ENCODE results near the gene HAO1. TPM values are rescaled to one million over a fixed set of nuclear protein-coding genes. Genes with fewer than 3 reads are reported as not detected.

HAO1 gene
- total and polyA plus RNA-seq, 2 of the 13 experiments (the other 11 are each of a cell fraction or from before 2014, with no cell fraction given), result 0.03 TPM; not detected in 1

GRCh38 chr20:7893014-7893730 is 47.1 kb downstream of the HAO1 start:
- in situ Hi-C loops (cut with HindIII; ENCODE audit: extremely low pct_ligation_motif_present, low pct_unique_long_range_greater_than_20kb), result no loop called here
- Histone ChIP-seq H3K9me3 (ENCODE audit: low read length) (no peaks in the 10 kb centered on the region), H4K20me1 (ENCODE audit: insufficient read depth, low read length) (no peaks in the 10 kb centered on the region), H3K79me2 (ENCODE audit: insufficient read depth, low read length) (no peaks in the 10 kb centered on the region), H3K4me2 (ENCODE audit: low read depth, low read length) (no peak overlapping the region), H3K27me3 (ENCODE audit: control insufficient read depth in 1 of 2, insufficient read depth in 2 of 2, low read length in 2 of 2) (no peaks in the 10 kb centered on the region), H3K4me3 (replicated peaks in 1 of 3; ENCODE audit: insufficient read depth in 1 of 3, low read depth in 2 of 3, low read length in 3 of 3) (no peak overlapping the region), H3K9ac (ENCODE audit: insufficient read depth, low read depth, low read length) (no peak overlapping the region), H2AFZ (ENCODE audit: low read length) (no peak overlapping the region), H3K4me1 (ENCODE audit: insufficient read depth, low read length) (no peaks in the 10 kb centered on the region), H3K36me3 (replicated peaks in 1 of 2; ENCODE audit: control insufficient read depth in 1 of 2, insufficient read depth in 2 of 2, low read length in 2 of 2) (no peaks in the 10 kb centered on the region), H3K27ac (ENCODE audit: extremely low read length, insufficient read depth, low read length) (no peak overlapping the region)
- BruUV-seq (replicated peaks), result no TSS peak
- CTCF ChIA-PET (ENCODE audit: low intra/inter-chr PET ratio, low total read pairs), result no interaction called here
- WGBS (ENCODE audit: low lambda C conversion rate), result 12% methylated on average over 7 of the region's 7 CpGs
- POLR2A ChIA-PET, result no interaction called here
- ATAC-seq (no peak), FAIRE-seq (no peak), DNase-seq (ENCODE audit: low spot score) (no peak)
- intact Hi-C loops (cut with micrococcal nuclease; ENCODE audit: unreplicated experiment), result no loop called here
- TF ChIP-seq TSC22D2 (CRISPR knock-in tag; IDR thresholded peaks at IDR 0.05; ENCODE audit: borderline replicate concordance), result no peak
- TF ChIP-seq KDM6A (CRISPR knock-in tag; IDR thresholded peaks at IDR 0.05; ENCODE audit: low read depth), result no peak

GRCh38 chr20:7891705-7892104 is 48.6 kb downstream of the HAO1 start:
- Histone ChIP-seq H3K4me3 (replicated peaks in 1 of 3; ENCODE audit: insufficient read depth in 1 of 3, low read depth in 2 of 3, low read length in 3 of 3) (no peak overlapping the region), H3K79me2 (ENCODE audit: insufficient read depth, low read length) (no peaks in the 10 kb centered on the region), H3K27ac (ENCODE audit: extremely low read length, insufficient read depth, low read length) (no peak overlapping the region), H3K4me1 (ENCODE audit: insufficient read depth, low read length) (no peaks in the 10 kb centered on the region), H3K27me3 (ENCODE audit: control insufficient read depth in 1 of 2, insufficient read depth in 2 of 2, low read length in 2 of 2) (no peaks in the 10 kb centered on the region), H3K9ac (ENCODE audit: insufficient read depth, low read depth, low read length) (no peak overlapping the region), H2AFZ (ENCODE audit: low read length) (no peak overlapping the region), H3K36me3 (replicated peaks in 1 of 2; ENCODE audit: control insufficient read depth in 1 of 2, insufficient read depth in 2 of 2, low read length in 2 of 2) (no peaks in the 10 kb centered on the region), H3K9me3 (ENCODE audit: low read length) (no peaks in the 10 kb centered on the region), H4K20me1 (ENCODE audit: insufficient read depth, low read length) (no peaks in the 10 kb centered on the region), H3K4me2 (ENCODE audit: low read depth, low read length) (no peak overlapping the region)
- WGBS (ENCODE audit: low lambda C conversion rate), result 20% methylated on average over 5 of the region's 5 CpGs
- TF ChIP-seq RFX3 (CRISPR knock-in tag; IDR thresholded peaks at IDR 0.05), result no peak
- TF ChIP-seq HOXD1 (CRISPR knock-in tag; IDR thresholded peaks at IDR 0.05), result no peak
- no peak for TF ChIP-seq ZNF891 (CRISPR knock-in tag; IDR thresholded peaks at IDR 0.05)
- TF ChIP-seq PHF20 (CRISPR knock-in tag; IDR thresholded peaks at IDR 0.05), result no peak
- TF ChIP-seq RBM39 (IDR thresholded peaks at IDR 0.05; ENCODE audit: low read depth, low read length, poor library complexity, severe bottlenecking), result no peak
- TF ChIP-seq ZMAT3 (CRISPR knock-in tag; conservative IDR thresholded peaks at IDR 0.05), result no peak
- TF ChIP-seq ZFP91 (CRISPR knock-in tag; IDR thresholded peaks at IDR 0.05; ENCODE audit: borderline replicate concordance), result no peak
- TF ChIP-seq ISX (CRISPR knock-in tag; conservative IDR thresholded peaks at IDR 0.05), result no peak
- TF ChIP-seq ZNF652 (CRISPR knock-in tag; IDR thresholded peaks at IDR 0.05; ENCODE audit: borderline replicate concordance, low read depth), result no peak
- TF ChIP-seq TARDBP (CRISPR knock-in tag; IDR thresholded peaks at IDR 0.05), result no peak
- TF ChIP-seq NR3C1 (CRISPR knock-in tag; IDR thresholded peaks at IDR 0.05), result no peak
- POLR2A ChIA-PET, result no interaction called here
- ATAC-seq (no peak), DNase-seq (ENCODE audit: low spot score) (no peak), FAIRE-seq (no peak)
- intact Hi-C loops (cut with micrococcal nuclease; ENCODE audit: unreplicated experiment) (no loop called here), in situ Hi-C loops (cut with HindIII; ENCODE audit: extremely low pct_ligation_motif_present, low pct_unique_long_range_greater_than_20kb) (no loop called here)
- BruUV-seq (replicated peaks), result no TSS peak
- CTCF ChIA-PET (ENCODE audit: low intra/inter-chr PET ratio, low total read pairs), result no interaction called here
